K562 (cell line): ENCODE data around the gene DENND1A. TPM values are rescaled to one million over a fixed set of nuclear protein-coding genes. Genes with fewer than 3 reads are reported as not detected.

Experiments
- ATAC-seq: fragments of 200-7000 bp; cut with Tn5 transposase; 3 replicates; pipeline ENCODE4 v1.9.1; 2020; ENCODE audit warnings: moderate library complexity
- BruUV-seq: library from RNA; stranded (reverse); fragments of 400-500 nt; replicated peaks from 2 replicates; lab custom pipeline; 2021; lab: Mats Ljungman, UMichigan
- CTCF ChIA-PET: fragments of 300-600 bp; formaldehyde crosslinking; extraction: SDS; loops from one replicate; lab custom pipeline; 2021; ENCODE audit warnings: low intra/inter-chr PET ratio; lab: Yijun Ruan, JAX
- POLR2A ChIA-PET: fragments of 300-600, 350-650 bp; sonication (Branson Sonifier 250); formaldehyde crosslinking; extraction: SDS; loops from one replicate; lab custom pipeline; 2021; ENCODE audit warnings: antibody characterized with exemption, inconsistent platforms; lab: Yijun Ruan, JAX
- DNase-seq, 4 experiments: peaks; one replicate each; pipeline versions ENCODE4 v3.0.0 to v3.0.0-alpha.2; 2011 to 2018; ENCODE audit warnings: low spot score in 3 of 4, mixed read lengths in 3 of 4; ENCODE audit errors: extremely low read depth in 1 of 4
- FAIRE-seq: peaks from 2 replicates; lab custom pipeline; 2011; peaks lifted over from hg19 to GRCh38; lab: Jason Lieb, UNC
- H2AFZ ChIP-seq: 2 replicates; pipeline ENCODE4 v1.6.0; 2011; ENCODE audit warnings: low read depth, low read length, control low read depth, inconsistent platforms
- H3K27ac ChIP-seq: fragments of 200-600 bp; 3 replicates; pipeline ENCODE4 v1.8.0; 2011; ENCODE audit warnings: low read depth, mild to moderate bottlenecking, control low read depth, inconsistent platforms, low read length, moderate library complexity, mixed read lengths; ENCODE audit errors: extremely low read depth
- H3K27me3 ChIP-seq, 2 experiments: fragments of 300-600 bp in 1 of 2; 2 replicates in 1 of 2; 3 replicates in 1 of 2; pipeline versions ENCODE4 v1.6.0 to v1.8.0; 2011; ENCODE audit warnings: inconsistent platforms in 2 of 2, low read length in 2 of 2, mild to moderate bottlenecking in 1 of 2, mixed read lengths in 1 of 2, moderate library complexity in 1 of 2; ENCODE audit not compliant: control insufficient read depth in 2 of 2, insufficient read depth in 2 of 2
- H3K36me3 ChIP-seq: fragments of 300-600 bp; 3 replicates; pipeline ENCODE4 v1.8.0; 2011; ENCODE audit warnings: mild to moderate bottlenecking, low read length, inconsistent platforms; ENCODE audit not compliant: control insufficient read depth, insufficient read depth
- H3K4me1 ChIP-seq, 2 experiments: fragments of 200-600 bp in 1 of 2; replicated peaks in 1 of 2; 2 replicates in 1 of 2; 3 replicates in 1 of 2; pipeline versions ENCODE4 v1.5.1 to v1.8.0; 2011; ENCODE audit warnings: inconsistent platforms in 2 of 2, low read length in 2 of 2, mild to moderate bottlenecking in 1 of 2, mixed read lengths in 1 of 2, moderate library complexity in 1 of 2; ENCODE audit not compliant: control insufficient read depth in 2 of 2, insufficient read depth in 2 of 2
- H3K4me2 ChIP-seq: 2 replicates; pipeline ENCODE4 v1.6.1; 2011; ENCODE audit warnings: low read length, control low read depth, inconsistent platforms, mixed read lengths; ENCODE audit not compliant: insufficient read depth
- H3K4me3 ChIP-seq: fragments of 200-600 bp; sonication (generic), shearing (Covaris generic); 2 replicates; pipeline ENCODE4 v1.5.1; 2016; ENCODE audit warnings: control low read depth, inconsistent platforms
- H3K79me2 ChIP-seq: fragments of 200-600 bp; 3 replicates; pipeline ENCODE4 v1.8.0; 2011; ENCODE audit warnings: low read length, inconsistent platforms; ENCODE audit not compliant: control insufficient read depth, insufficient read depth
- H3K9ac ChIP-seq, 2 experiments: 2 replicates each; pipeline versions ENCODE4 v1.6.0 to v1.6.1; 2011; ENCODE audit warnings: low read depth in 2 of 2, low read length in 2 of 2, control low read depth in 1 of 2, inconsistent platforms in 1 of 2, mild to moderate bottlenecking in 1 of 2, mixed read lengths in 1 of 2; ENCODE audit not compliant: insufficient read depth in 1 of 2
- H3K9me1 ChIP-seq: one replicate; pipeline ENCODE4 v1.6.0; 2011; ENCODE audit warnings: inconsistent platforms, mild to moderate bottlenecking, low read length, moderate library complexity; ENCODE audit not compliant: control insufficient read depth, insufficient read depth
- H3K9me3 ChIP-seq: replicated peaks from 2 replicates; pipeline ENCODE4 v1.5.1; 2011; ENCODE audit warnings: low read depth, low read length, inconsistent platforms; ENCODE audit not compliant: control insufficient read depth, insufficient read depth
- H4K20me1 ChIP-seq: replicated peaks from 2 replicates; pipeline ENCODE4 v1.6.1; 2011; ENCODE audit warnings: low read length, inconsistent platforms, mixed read lengths; ENCODE audit not compliant: control insufficient read depth, insufficient read depth
- ARID1B ChIP-seq: fragments of 450-650 bp; IDR thresholded peaks from 2 replicates; pipeline ENCODE4 v1.6.1; 2016; ENCODE audit warnings: antibody characterized with exemption, mild to moderate bottlenecking, inconsistent platforms
- BCOR ChIP-seq: fragments of 450-650 bp; IDR thresholded peaks from 2 replicates; pipeline ENCODE4 v1.6.1; 2016
- CBX1 ChIP-seq: sonication (generic); IDR thresholded peaks from 2 replicates; pipeline ENCODE4 v1.6.1; 2016; ENCODE audit warnings: antibody characterized with exemption, low read depth, mild to moderate bottlenecking
- CBX3 ChIP-seq, 2 experiments: IDR thresholded peaks; 1 replicate in 1 of 2; 2 replicates in 1 of 2; pipeline ENCODE4 v1.6.1; 2012; ENCODE audit warnings: inconsistent platforms in 2 of 2, low read length in 2 of 2, borderline replicate concordance in 1 of 2, control low read depth in 1 of 2
- EGR1 ChIP-seq: fragments of 450-650 bp; conservative IDR thresholded peaks from 2 replicates; pipeline ENCODE4 v1.6.1; 2017; ENCODE audit warnings: mild to moderate bottlenecking
- HBP1 ChIP-seq: fragments of 450-650 bp; formaldehyde crosslinking; IDR thresholded peaks from 2 replicates; pipeline ENCODE4 v1.4.0; 2022; ENCODE audit warnings: missing genetic modification characterization
- IFI16 ChIP-seq: fragments of 250-450 bp; sonication (Bioruptor Pico); IDR thresholded peaks from 2 replicates; pipeline ENCODE4 v2.1.2; 2022; ENCODE audit warnings: mild to moderate bottlenecking, inconsistent platforms
- IRF2 ChIP-seq: sonication (generic); formaldehyde crosslinking; IDR thresholded peaks from 2 replicates; pipeline ENCODE4 v1.8.1; 2022; ENCODE audit warnings: mild to moderate bottlenecking, missing genetic modification reagents
- NUFIP1 ChIP-seq: fragments of 450-650 bp; IDR thresholded peaks from 2 replicates; pipeline ENCODE4 v1.6.1; 2018; ENCODE audit not compliant: partially characterized antibody
- TCF3 ChIP-seq: sonication (generic); formaldehyde crosslinking; IDR thresholded peaks from 2 replicates; pipeline ENCODE4 v1.4.0; 2020; ENCODE audit warnings: mild to moderate bottlenecking, missing genetic modification reagents
- ZFP36 ChIP-seq: fragments of 150-350 bp; IDR thresholded peaks from 2 replicates; pipeline ENCODE4 v1.6.1; 2018; ENCODE audit warnings: low read length, low read depth; ENCODE audit not compliant: partially characterized antibody
- ZNF280A ChIP-seq: fragments of 450-650 bp; IDR thresholded peaks from 2 replicates; pipeline ENCODE4 v1.6.1; 2018; ENCODE audit warnings: mild to moderate bottlenecking, low read depth; ENCODE audit not compliant: partially characterized antibody
- ZNF431 ChIP-seq: sonication (generic); formaldehyde crosslinking; IDR thresholded peaks from 2 replicates; pipeline ENCODE4 v1.8.0; 2022; ENCODE audit warnings: mild to moderate bottlenecking, missing genetic modification reagents
- ZNF766 ChIP-seq: fragments of 200-800 bp; sonication (Bioruptor generic); conservative IDR thresholded peaks from 2 replicates; pipeline ENCODE4 v1.6.1; 2016; ENCODE audit warnings: missing genetic modification characterization, missing compliant biosample characterization
- whole genome bisulfite sequencing: fragments of 100-300 bp; shearing (Covaris generic); methylation state at CpG from one replicate; pipeline ENCODE4 v1.1.6; 2016; ENCODE audit warnings: low coverage, mixed read lengths; ENCODE audit not compliant: insufficient coverage; ENCODE audit errors: missing lambda C conversion rate; 5-methylcytosine and 5-hydroxymethylcytosine counted together
- in situ Hi-C: fragments of 300-500 bp; cut with MboI; formaldehyde crosslinking; loops from 4 replicates; pipeline ENCODE4 v1.15.0; 2018; ENCODE audit warnings: inconsistent platforms, mixed read lengths
- intact Hi-C: fragments of 100-400 bp; cut with micrococcal nuclease; formaldehyde crosslinking; loops from 2 replicates; pipeline ENCODE4 v1.14.2; 2022
- polyA plus RNA-seq, 8 experiments: library from polyadenylated mRNA; depleted of rRNA in 4 of 8; stranded (reverse) in 5 of 8; unstranded in 3 of 8; fragments of >200 nt; fragmentation: Nextera tagmentation in 2 of 8; fragmentation: Illumina TruSeq in 1 of 8; extraction: Ambion mirVana in 2 of 8; extraction: Trizol in 1 of 8; gene quantifications; 2 replicates each; pipeline versions ENCODE4 v1.2.1 to v1.2.3, GENCODE V29; 2011 to 2014; ENCODE audit warnings: inconsistent platforms in 1 of 8, missing spikeins in 1 of 8
- total RNA-seq, 7 experiments: library from RNA; depleted of rRNA in 6 of 7; stranded (reverse); fragments of >200 nt in 6 of 7; fragmentation: Illumina TruSeq in 2 of 7; extraction: Trizol in 2 of 7; gene quantifications; 2 replicates each; pipeline versions ENCODE4 v1.2.1 to v1.2.3, GENCODE V29; 2011 to 2021; ENCODE audit warnings: low replicate concordance in 1 of 7

DENND1A gene
- total and polyA plus RNA-seq, 9 of the 15 experiments (the other 6 are each of a cell fraction or from before 2014, with no cell fraction given) = 7.6 to 29.5 (median 15.7) TPM

GRCh38 chr9:123723135-123723875, 206.6 kb downstream of the DENND1A start:
- Histone ChIP-seq H3K79me2 (no peaks in the 10 kb centered on the region), H3K27ac (no peak overlapping the region), H3K4me3 (no peak overlapping the region), H3K4me1 (no peaks in the 10 kb centered on the region), H2AFZ (no peak overlapping the region), H3K9me3 (peaks cover 8% of the 10 kb centered on the region; the same call in 1 of the 2 replicates), H3K36me3 (no peaks in the 10 kb centered on the region), H3K27me3 (no peaks in the 10 kb centered on the region), H3K9ac (no peak overlapping the region), H3K4me2 (no peak overlapping the region), H4K20me1 (no peaks in the 10 kb centered on the region), H3K9me1 (no peaks in the 10 kb centered on the region)
- FAIRE-seq (no peak), ATAC-seq (no peak), DNase-seq (no peak)
- WGBS = 71% methylated on average over 4 of the region's 4 CpGs
- TF ChIP-seq IRF2 (no peak), ZNF431 (peak; percentile 72)
- intact Hi-C loops = no loop called here
- no TSS peak for BruUV-seq
- in situ Hi-C loops = no loop called here
- ChIA-PET POLR2A (interaction anchor here (0.7 kb wide), 2 partner anchors 31 to 96 kb away, joined by 3 read pairs; no protein-coding TSS in a partner anchor), CTCF (no interaction called here)

GRCh38 chr9:123722378-123722777, 207.5 kb downstream of the DENND1A start:
- no peak for FAIRE-seq
- WGBS = 82% methylated on average over 4 of the region's 4 CpGs
- H4K20me1 ChIP-seq = no peaks in the 10 kb centered on the region
- no TSS peak for BruUV-seq
- intact Hi-C loops = no loop called here
- H3K27ac ChIP-seq = no peak overlapping the region
- in situ Hi-C loops = no loop called here
- H3K4me1 ChIP-seq = peaks cover 0 to 6% of the 10 kb centered on the region in 2 experiments; a peak in 3 of 5 replicates
- no peak for ATAC-seq
- ChIA-PET POLR2A (no interaction called here), CTCF (no interaction called here)
- TF ChIP-seq BCOR = no peak
- TF ChIP-seq CBX1 = peak; percentile 46; the same call in 1 of the 2 replicates
- TF ChIP-seq ZNF280A = peak; percentile 34
- no peak for TF ChIP-seq HBP1
- TF ChIP-seq CBX3 (IDR thresholded peaks at IDR 0.05; ENCODE audit: borderline replicate concordance in 1 of 2, low read length in 2 of 2) = peak in 1 of 2 experiments; percentile 55; a peak in 2 of 3 replicates
- no peak for TF ChIP-seq IFI16 (CRISPR knock-in tag)
- TF ChIP-seq ZFP36 = peak; percentile 86
- no peak for TF ChIP-seq EGR1
- no peak for TF ChIP-seq TCF3
- TF ChIP-seq ARID1B = no peak
- TF ChIP-seq NUFIP1 = no peak
- TF ChIP-seq ZNF766 (CRISPR knock-in tag) = no peak
- H3K9me1 ChIP-seq = no peaks in the 10 kb centered on the region
- H3K4me2 ChIP-seq = no peak overlapping the region
- H3K9me3 ChIP-seq = peaks cover 8% of the 10 kb centered on the region; the same call in 1 of the 2 replicates
- no peak overlapping the region for H3K4me3 ChIP-seq
- no peaks in the 10 kb centered on the region for H3K79me2 ChIP-seq
- peak in 1 of 4 experiments; percentile 11 for DNase-seq
- H3K9ac ChIP-seq = no peak overlapping the region
- H2AFZ ChIP-seq = no peak overlapping the region
- no peaks in the 10 kb centered on the region for H3K27me3 ChIP-seq
- H3K36me3 ChIP-seq = no peaks in the 10 kb centered on the region
